Kidney glomerular epithelial cell (primary cell): Measurements from ENCODE around the gene RPL3.
A peak's percentile ranks its signal among the peaks of the same experiment; 100 is the strongest.
"Not testable (repeated sequence)": the region's sequence is repeated elsewhere in the genome, so short reads cannot be mapped to it uniquely, and the experiment has no call there.

Experiments used
- DNase-seq: peaks from one replicate; lab custom pipeline; 2025; lab: John Stamatoyannopoulos, UW

Gene RPL3

GRCh38 chr22:39351689-39352214, 32.3 kb upstream of the RPL3 start:
- DNase-seq: no peak

- DNase-seq: no peak
These were observed 31.6 kb upstream of the RPL3 start for GRCh38 chr22:39350757-39351688.

- no peak for DNase-seq
These were observed 30.7 kb upstream of the RPL3 start, which contains the start of gene SYNGR1 for GRCh38 chr22:39349967-39350726. SYNGR1 (plus strand) TSS chr22:39349991; CDS start chr22:39350011, 20 bp downstream.

GRCh38 chr22:39349506-39349966, 30.1 kb upstream of the RPL3 start:
- DNase-seq: no peak

GRCh38 chr22:39348909-39349505, 29.6 kb upstream of the RPL3 start:
- no peak for DNase-seq

- DNase-seq: no peak
These were observed 25.8 kb upstream of the RPL3 start for GRCh38 chr22:39345231-39345630.

- DNase-seq: no peak
These were observed 24.6 kb upstream of the RPL3 start for GRCh38 chr22:39344046-39344390.

- peak; percentile 22 for DNase-seq
These were observed 24.0 kb upstream of the RPL3 start for GRCh38 chr22:39343259-39344045.

GRCh38 chr22:39341179-39341578, 21.8 kb upstream of the RPL3 start:
- no peak for DNase-seq

- DNase-seq: not testable (repeated sequence)
These were observed 20.4 kb upstream of the RPL3 start for GRCh38 chr22:39339775-39340174.

GRCh38 chr22:39336411-39336810, 17.0 kb upstream of the RPL3 start:
- no peak for DNase-seq

- peak; percentile 44 for DNase-seq
These were observed 13.1 kb upstream of the RPL3 start for GRCh38 chr22:39332441-39333064.

GRCh38 chr22:39330553-39330952, 11.1 kb upstream of the RPL3 start:
- not testable (repeated sequence) for DNase-seq

GRCh38 chr22:39327995-39328754, 8.8 kb upstream of the RPL3 start:
- DNase-seq: no peak

- no peak for DNase-seq
These were observed 6.0 kb upstream of the RPL3 start for GRCh38 chr22:39325392-39325932.

GRCh38 chr22:39320616-39321029, 1.2 kb upstream of the RPL3 start:
- not testable (repeated sequence) for DNase-seq

GRCh38 chr22:39318507-39319283, 728 bp downstream of the RPL3 start:
- peak; percentile 48 for DNase-seq

- DNase-seq: no peak
These were observed 1.5 kb downstream of the RPL3 start for GRCh38 chr22:39317775-39318506.
